ENCODE data around the gene PDZRN4.

GRCh38 chr12:41497409-41497808, 309.3 kb downstream of the PDZRN4 start:
- TF ChIP-seq CTCF (IDR thresholded peaks at IDR 0.05) (no peak), POLR2AphosphoS5 (IDR thresholded peaks at IDR 0.05) (no peak)

All from suprapubic skin (tissue), 3 donors.